ENCODE data around the gene CCDC149. TPM values are rescaled to one million over a fixed set of nuclear protein-coding genes. Genes with fewer than 3 reads are reported as not detected.

Gene CCDC149
- total and polyA plus RNA-seq, 2 of the 13 experiments (the other 11 are each of a cell fraction or from before 2014, with no cell fraction given) = 0.44 to 0.95 TPM

GRCh38 chr4:24924309-24924781, 11.5 kb upstream of the CCDC149 start:
- in situ Hi-C loops (cut with HindIII; ENCODE audit: extremely low pct_ligation_motif_present, low pct_unique_long_range_greater_than_20kb) = no loop called here
- CTCF ChIA-PET (ENCODE audit: low intra/inter-chr PET ratio, low total read pairs) = no interaction called here
- no peak for DNase-seq (ENCODE audit: low spot score)

More at GRCh38 chr4:24924309-24924781, 11.5 kb upstream of the CCDC149 start:
- Histone ChIP-seq H3K36me3 (replicated peaks in 1 of 2; ENCODE audit: control insufficient read depth in 1 of 2, insufficient read depth in 2 of 2, low read length in 2 of 2) (no peaks in the 10 kb centered on the region), H3K27ac (ENCODE audit: extremely low read length, insufficient read depth, low read length) (no peak overlapping the region), H3K4me1 (ENCODE audit: insufficient read depth, low read length) (no peaks in the 10 kb centered on the region), H3K9ac (ENCODE audit: insufficient read depth, low read depth, low read length) (no peak overlapping the region), H3K4me3 (replicated peaks in 1 of 3; ENCODE audit: insufficient read depth in 1 of 3, low read depth in 2 of 3, low read length in 3 of 3) (no peak overlapping the region), H3K27me3 (ENCODE audit: control insufficient read depth in 1 of 2, insufficient read depth in 2 of 2, low read length in 2 of 2) (peaks cover 1 to 10% of the 10 kb centered on the region in 2 experiments; a peak in 2 of 5 replicates), H3K4me2 (ENCODE audit: low read depth, low read length) (no peak overlapping the region), H2AFZ (ENCODE audit: low read length) (no peak overlapping the region), H3K9me3 (ENCODE audit: low read length) (peaks cover 9% of the 10 kb centered on the region; the same call in 1 of the 2 replicates), H4K20me1 (ENCODE audit: insufficient read depth, low read length) (no peaks in the 10 kb centered on the region), H3K79me2 (ENCODE audit: insufficient read depth, low read length) (no peaks in the 10 kb centered on the region)
- 21% methylated on average over 3 of the region's 3 CpGs for WGBS (ENCODE audit: low lambda C conversion rate)
- FAIRE-seq (no peak), ATAC-seq (no peak)
- intact Hi-C loops (cut with micrococcal nuclease; ENCODE audit: unreplicated experiment) = no loop called here
- TF ChIP-seq FOXK2 (IDR thresholded peaks at IDR 0.05) (no peak), PBX2 (CRISPR knock-in tag; IDR thresholded peaks at IDR 0.05) (no peak), ZNF687 (CRISPR knock-in tag; IDR thresholded peaks at IDR 0.05) (no peak), SAP130 (CRISPR knock-in tag; IDR thresholded peaks at IDR 0.05; ENCODE audit: low read depth) (no peak), HIC2 (CRISPR knock-in tag; IDR thresholded peaks at IDR 0.05; ENCODE audit: low read depth) (no peak), KLF6 (CRISPR knock-in tag; IDR thresholded peaks at IDR 0.05) (no peak), ZNF468 (CRISPR knock-in tag; IDR thresholded peaks at IDR 0.05) (no peak), TOE1 (CRISPR knock-in tag; IDR thresholded peaks at IDR 0.05) (no peak), ADNP (CRISPR knock-in tag; IDR thresholded peaks at IDR 0.05) (no peak), MTF1 (CRISPR knock-in tag; IDR thresholded peaks at IDR 0.05) (no peak), KMT2A (CRISPR knock-in tag; IDR thresholded peaks at IDR 0.05) (no peak)
- no TSS peak for BruUV-seq (replicated peaks)
- POLR2A ChIA-PET = no interaction called here

All from HepG2 (cell line).